ENCODE data around the gene FOXN3.

The FOXN3 gene

DNA sequence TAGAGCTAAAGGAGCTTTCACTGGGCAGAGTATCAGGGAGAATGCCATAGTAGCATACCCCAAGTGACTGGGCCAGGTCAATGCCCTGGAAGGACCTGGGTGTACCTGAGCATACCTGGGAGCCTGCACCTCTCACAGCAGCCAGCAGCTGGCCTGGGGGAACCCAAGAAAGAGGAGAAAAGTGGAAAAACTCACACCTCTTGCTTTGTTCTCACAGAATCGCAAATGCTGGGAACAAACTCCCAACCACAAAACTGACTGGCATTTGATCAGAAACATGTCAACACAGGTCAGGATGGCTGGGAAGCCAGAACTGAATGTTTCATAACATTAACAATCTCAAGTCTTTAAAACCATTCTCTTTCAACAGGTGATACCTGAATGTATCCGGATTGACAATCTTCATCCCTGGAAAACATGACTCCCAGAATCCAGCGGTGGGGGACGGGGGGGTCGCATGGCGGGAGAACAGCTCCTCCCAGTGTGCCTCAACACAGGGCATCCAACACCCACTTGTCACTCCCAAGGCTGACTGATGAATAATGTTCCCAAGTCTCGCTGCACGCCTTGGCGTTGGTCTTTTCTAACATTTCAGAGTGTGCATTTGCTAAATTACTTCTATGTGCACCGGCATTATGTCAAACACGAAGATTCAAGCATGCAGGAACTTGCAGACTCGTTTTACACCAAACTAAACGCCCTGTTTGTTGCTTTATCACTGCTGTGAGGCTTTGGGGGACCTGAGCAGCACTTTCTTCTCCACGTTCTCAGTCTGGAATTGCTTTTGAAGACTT lies 7.9 kb downstream of the FOXN3 start:
- FAIRE-seq (no peak), DNase-seq (ENCODE audit: insufficient read length, low spot score) (no peak)
- TF ChIP-seq, protein P1, sequence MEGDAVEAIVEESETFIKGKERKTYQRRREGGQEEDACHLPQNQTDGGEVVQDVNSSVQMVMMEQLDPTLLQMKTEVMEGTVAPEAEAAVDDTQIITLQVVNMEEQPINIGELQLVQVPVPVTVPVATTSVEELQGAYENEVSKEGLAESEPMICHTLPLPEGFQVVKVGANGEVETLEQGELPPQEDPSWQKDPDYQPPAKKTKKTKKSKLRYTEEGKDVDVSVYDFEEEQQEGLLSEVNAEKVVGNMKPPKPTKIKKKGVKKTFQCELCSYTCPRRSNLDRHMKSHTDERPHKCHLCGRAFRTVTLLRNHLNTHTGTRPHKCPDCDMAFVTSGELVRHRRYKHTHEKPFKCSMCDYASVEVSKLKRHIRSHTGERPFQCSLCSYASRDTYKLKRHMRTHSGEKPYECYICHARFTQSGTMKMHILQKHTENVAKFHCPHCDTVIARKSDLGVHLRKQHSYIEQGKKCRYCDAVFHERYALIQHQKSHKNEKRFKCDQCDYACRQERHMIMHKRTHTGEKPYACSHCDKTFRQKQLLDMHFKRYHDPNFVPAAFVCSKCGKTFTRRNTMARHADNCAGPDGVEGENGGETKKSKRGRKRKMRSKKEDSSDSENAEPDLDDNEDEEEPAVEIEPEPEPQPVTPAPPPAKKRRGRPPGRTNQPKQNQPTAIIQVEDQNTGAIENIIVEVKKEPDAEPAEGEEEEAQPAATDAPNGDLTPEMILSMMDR (IDR thresholded peaks at IDR 0.05; ENCODE audit: insufficient read depth, missing control alignments) = no peak

DNA sequence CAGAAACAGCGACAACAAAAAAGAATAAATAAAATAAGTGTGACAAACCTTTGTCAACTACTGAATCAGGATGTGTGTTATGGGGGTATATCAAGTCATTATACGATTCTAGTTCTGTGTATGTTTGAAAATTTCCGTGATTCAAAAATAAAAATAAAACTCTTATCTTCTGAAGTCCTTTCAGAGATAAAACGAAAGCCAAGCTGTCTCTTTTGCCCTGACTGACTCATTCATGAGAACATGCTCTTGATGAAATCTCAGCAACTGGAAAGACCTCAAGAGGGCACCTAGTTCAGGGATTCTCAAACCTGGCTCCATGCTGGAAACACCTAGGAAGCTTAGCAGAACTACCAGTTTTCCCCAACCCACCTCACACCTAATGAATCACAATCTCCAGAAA lies 9.2 kb downstream of the FOXN3 start:
- DNase-seq (ENCODE audit: insufficient read length, low spot score) = no peak
- TF ChIP-seq, protein P1 (IDR thresholded peaks at IDR 0.05; ENCODE audit: insufficient read depth, missing control alignments) = no peak
- no peak for FAIRE-seq

DNA sequence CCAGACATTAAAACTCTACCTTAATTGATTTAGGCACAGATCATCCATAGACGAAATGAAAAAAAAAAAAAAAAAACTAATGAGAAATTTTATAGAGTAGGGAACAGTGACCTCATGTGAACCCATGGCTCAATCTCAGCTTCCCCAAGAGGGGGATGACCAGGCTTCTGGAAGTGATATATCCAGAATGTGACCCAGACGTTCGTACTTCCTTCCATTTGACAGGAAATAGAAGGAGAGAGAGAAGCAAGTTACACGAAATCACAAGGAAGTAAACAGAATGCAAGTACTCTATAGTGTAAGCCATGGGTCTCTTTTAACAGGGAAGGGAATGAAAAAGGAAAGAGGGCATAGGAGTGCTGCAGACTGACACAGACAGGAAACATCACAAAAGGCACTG lies 10.1 kb downstream of the FOXN3 start:
- TF ChIP-seq, protein P1 (IDR thresholded peaks at IDR 0.05; ENCODE audit: insufficient read depth, missing control alignments) = no peak
- no peak for DNase-seq (ENCODE audit: insufficient read length, low spot score)
- no peak for FAIRE-seq

DNA sequence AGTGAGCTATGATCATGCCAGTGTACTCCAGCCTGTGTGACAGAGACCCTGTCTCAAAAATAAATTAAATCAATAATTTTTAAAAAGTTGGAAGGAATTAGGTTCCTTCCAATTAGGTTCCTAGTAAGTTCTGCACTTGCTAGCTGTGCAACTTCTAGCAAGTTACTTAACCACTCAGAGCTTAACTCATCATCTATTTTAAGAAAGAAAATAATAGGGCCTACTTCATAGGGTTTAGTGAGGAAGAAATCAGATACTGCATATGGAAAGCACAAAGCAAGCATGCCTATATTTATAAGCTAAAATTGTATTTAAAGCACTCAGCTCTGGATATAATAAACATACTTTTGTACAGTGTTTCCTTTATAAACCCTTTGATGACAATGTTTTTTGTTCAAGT lies 10.7 kb downstream of the FOXN3 start:
- TF ChIP-seq, protein P1 (IDR thresholded peaks at IDR 0.05; ENCODE audit: insufficient read depth, missing control alignments) = no peak
- no peak for FAIRE-seq
- DNase-seq (ENCODE audit: insufficient read length, low spot score) = no peak

DNA sequence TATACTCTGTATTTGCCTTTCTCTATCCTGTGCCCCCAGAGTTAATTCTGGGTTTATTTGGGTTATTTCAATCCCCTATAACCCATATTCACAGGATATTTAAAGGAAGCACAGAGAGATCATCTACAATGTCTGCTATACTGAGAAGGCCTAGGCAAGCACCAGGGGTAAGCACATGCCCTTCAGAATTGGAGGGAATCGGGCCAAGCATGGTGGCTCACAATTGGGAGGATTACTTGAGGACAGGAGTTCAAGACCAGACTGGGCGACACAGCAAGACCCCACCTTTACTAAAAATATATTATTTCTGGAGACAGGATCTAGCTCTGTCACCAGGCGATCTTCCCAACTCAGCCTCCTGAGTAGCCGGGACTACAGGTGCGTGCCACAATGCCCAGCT lies 11.3 kb downstream of the FOXN3 start:
- DNase-seq (ENCODE audit: insufficient read length, low spot score) (no peak), FAIRE-seq (no peak)
- TF ChIP-seq, protein P1 (IDR thresholded peaks at IDR 0.05; ENCODE audit: insufficient read depth, missing control alignments) = no peak

DNA sequence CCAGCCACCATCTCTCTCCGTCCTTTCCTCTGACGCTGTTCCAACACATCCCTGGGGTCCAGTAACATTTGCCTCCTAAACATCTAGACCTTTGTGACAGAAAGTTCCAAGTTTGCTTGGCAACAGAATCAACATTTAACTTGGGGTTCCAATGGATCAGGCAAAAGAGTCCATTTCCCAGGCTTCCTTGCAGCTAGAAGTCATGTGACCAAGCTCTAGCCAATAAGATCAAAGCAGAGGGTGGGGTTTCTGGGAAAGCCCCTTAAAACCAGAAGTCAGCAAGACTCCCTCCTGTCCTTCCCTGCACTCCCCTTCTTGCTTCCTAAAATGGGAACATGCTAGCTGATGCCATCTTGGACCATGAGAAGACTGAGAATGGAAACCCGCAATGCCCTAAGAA lies 14.7 kb downstream of the FOXN3 start:
- FAIRE-seq (no peak), DNase-seq (ENCODE audit: insufficient read length, low spot score) (no peak)
- TF ChIP-seq, protein P1 (IDR thresholded peaks at IDR 0.05; ENCODE audit: insufficient read depth, missing control alignments) = no peak

DNA sequence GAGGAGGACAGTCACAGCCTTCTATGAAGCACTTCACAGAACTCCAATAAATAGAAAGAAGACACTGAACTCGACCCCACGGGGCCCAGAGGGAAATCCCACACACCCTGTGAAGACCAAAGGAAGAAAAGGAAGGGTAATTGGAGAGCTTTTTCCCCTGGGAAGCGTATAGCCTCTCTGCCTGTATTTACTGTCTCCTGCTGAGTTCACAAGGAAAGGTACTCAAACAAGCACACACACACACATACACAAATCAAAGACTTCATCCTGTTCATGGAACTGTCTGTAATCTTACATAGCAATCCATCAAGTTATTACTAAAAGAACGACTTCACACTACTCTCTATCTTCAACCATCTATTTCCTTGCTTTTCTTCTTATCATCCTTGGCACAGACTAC lies 15.3 kb downstream of the FOXN3 start:
- DNase-seq (ENCODE audit: insufficient read length, low spot score) = no peak
- TF ChIP-seq, protein P1 (IDR thresholded peaks at IDR 0.05; ENCODE audit: insufficient read depth, missing control alignments) = no peak
- no peak for FAIRE-seq

Measured in D721Med (cell line).